ENCODE results near the gene RSPRY1.
"Not testable (repeated sequence)": the region's sequence is repeated elsewhere in the genome, so short reads cannot be mapped to it uniquely, and the experiment has no call there.

The RSPRY1 gene

DNA sequence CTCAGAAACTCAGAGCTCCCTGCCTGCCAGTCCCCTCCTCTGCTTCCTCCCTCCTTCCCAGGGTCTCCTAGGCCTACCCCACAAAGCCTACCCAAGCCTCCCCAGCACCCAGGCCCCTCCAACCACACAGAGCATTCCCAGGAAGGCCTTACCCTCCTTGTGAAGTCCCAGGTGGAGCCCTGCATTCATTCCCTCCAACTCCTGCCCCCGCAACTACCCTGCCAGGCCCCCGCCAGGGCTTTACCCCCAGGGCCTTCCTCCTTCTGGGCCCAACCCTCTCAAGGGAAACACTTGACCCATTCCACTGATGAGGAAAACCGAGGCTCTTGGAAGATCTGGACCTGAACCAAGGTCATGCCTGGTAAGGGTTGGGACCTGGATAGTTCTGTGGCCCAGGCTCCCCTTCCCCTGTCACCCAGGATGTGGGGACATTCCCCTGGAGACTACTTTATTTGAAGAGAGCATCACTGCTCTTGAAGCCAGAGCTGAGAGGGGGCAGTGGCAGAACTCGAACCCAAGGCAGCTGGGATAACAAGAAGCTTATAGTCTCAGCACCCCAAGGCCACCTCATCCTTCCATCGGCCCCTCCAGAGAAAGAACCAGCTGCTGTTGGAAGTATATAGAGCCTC lies 85.9 kb downstream of the RSPRY1 start:
- TF ChIP-seq, protein P1, sequence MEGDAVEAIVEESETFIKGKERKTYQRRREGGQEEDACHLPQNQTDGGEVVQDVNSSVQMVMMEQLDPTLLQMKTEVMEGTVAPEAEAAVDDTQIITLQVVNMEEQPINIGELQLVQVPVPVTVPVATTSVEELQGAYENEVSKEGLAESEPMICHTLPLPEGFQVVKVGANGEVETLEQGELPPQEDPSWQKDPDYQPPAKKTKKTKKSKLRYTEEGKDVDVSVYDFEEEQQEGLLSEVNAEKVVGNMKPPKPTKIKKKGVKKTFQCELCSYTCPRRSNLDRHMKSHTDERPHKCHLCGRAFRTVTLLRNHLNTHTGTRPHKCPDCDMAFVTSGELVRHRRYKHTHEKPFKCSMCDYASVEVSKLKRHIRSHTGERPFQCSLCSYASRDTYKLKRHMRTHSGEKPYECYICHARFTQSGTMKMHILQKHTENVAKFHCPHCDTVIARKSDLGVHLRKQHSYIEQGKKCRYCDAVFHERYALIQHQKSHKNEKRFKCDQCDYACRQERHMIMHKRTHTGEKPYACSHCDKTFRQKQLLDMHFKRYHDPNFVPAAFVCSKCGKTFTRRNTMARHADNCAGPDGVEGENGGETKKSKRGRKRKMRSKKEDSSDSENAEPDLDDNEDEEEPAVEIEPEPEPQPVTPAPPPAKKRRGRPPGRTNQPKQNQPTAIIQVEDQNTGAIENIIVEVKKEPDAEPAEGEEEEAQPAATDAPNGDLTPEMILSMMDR (IDR thresholded peaks at IDR 0.05; ENCODE audit: control extremely low read depth, extremely low read depth, low read depth, missing control alignments) = no peak
- ChIA-PET CTCF (no interaction called here), POLR2A (no interaction called here)
- DNase-seq (ENCODE audit: extremely low spot score) = no peak

DNA sequence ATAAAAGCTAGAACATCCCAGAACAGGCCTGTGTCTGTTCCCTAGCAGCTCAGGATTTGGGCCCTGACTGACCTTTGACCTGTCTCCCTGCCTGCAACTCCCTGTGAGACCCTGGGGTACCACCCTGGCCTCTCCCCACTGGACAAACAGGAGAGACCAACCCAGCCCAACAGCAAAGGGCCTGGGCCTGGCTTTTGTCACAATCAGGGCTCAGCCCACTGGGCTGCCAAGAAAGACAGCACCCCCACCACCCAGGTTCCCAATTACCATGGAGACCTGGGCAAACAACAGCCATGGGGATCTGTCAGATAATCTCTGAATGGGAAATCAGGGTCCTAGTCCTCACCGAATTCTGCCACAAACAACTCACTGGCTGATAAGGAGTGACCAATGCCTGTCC lies 87.2 kb downstream of the RSPRY1 start:
- TF ChIP-seq, protein P1 (IDR thresholded peaks at IDR 0.05; ENCODE audit: control extremely low read depth, extremely low read depth, low read depth, missing control alignments) = no peak
- POLR2A ChIA-PET = no interaction called here
- CTCF ChIA-PET = interaction anchor here (1.0 to 1.2 kb wide), 2 partner anchors 10 to 144 kb away, joined by 3 read pairs; no protein-coding TSS in a partner anchor
- no peak for DNase-seq (ENCODE audit: extremely low spot score)

DNA sequence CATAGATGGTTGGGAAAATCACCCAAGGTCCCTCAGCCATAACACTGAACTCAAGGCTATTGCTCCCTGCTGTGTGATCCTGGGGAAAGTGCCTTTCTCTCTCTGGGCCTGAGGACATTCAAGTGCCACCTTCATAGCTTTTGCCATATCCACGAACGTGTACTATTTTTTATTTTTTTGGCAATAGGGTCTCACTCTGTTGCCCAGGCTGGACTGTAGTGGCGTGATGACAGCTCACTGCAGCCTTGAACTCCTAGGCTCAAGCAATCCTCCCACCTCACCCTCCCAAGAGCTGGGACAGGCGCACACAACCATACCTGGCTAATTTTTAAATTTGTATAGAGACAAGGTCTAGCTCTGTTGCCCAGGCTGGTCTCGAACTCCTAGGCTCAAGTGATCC lies 87.7 kb downstream of the RSPRY1 start:
- CTCF ChIA-PET = interaction anchor here (1.0 to 1.2 kb wide), 2 partner anchors 11 to 143 kb away, joined by 3 read pairs; no protein-coding TSS in a partner anchor
- DNase-seq (ENCODE audit: extremely low spot score) = no peak
- POLR2A ChIA-PET = no interaction called here
- TF ChIP-seq, protein P1 (IDR thresholded peaks at IDR 0.05; ENCODE audit: control extremely low read depth, extremely low read depth, low read depth, missing control alignments) = no peak

DNA sequence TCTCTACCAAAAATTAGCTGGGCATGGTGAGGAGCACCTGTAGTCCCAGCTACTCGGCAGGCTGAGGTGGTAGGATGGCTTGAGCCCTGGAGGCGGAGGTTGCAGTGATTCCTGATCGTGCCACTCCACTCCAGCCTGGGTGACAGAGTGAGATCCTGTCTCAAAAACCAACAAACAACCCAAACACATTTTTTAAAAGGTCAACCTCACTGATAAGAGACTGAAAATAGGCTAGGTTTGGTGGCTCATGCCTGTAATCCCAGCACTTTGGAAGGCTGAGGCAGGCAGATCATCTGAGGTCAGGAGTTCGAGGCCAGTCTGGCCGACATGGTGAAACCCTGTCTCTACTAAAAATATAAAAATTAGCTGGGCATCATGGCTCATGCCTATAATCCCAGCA lies 89.8 kb downstream of the RSPRY1 start:
- DNase-seq (ENCODE audit: extremely low spot score); CTCF ChIA-PET; POLR2A ChIA-PET: not testable (repeated sequence)

DNA sequence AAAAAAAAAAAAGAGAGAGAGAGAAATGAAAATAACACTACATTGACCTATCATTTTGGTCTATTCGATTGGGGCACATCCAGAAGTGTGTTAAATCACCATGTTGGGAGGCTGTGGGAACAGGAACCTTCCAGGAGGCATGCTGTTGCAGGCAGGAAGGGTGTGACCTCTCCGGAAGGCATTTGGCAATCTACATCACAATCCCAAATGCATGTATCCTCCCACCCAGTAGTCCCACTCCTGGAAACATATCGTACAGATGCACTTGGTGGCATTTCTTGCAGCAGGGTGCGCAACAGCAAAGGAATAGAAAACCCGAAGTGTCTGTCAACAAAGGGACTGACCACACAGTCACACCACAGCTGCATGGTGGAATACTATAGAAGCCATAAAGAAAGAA lies 90.5 kb downstream of the RSPRY1 start:
- CTCF ChIA-PET = no interaction called here
- TF ChIP-seq, protein P1 (IDR thresholded peaks at IDR 0.05; ENCODE audit: control extremely low read depth, extremely low read depth, low read depth, missing control alignments) = no peak
- POLR2A ChIA-PET = no interaction called here
- no peak for DNase-seq (ENCODE audit: extremely low spot score)

DNA sequence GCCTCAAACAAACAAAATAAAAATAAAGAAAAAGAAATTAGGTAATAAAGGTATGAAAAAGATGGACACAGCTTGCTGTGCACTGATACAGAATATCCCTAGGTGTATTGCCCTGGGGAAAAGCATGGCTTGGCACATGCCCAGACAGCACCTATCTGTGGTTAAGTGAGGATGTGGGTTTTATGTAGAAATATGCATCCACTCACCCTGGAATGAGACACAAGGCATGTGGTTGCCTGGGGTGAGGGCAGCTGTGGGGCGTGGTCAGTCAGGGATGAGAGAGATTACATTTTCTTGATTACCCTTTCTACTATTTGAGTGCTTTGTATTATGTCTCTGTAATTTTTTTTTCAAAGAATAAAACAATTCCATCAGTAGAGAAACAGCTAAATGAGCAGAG lies 91.5 kb downstream of the RSPRY1 start:
- TF ChIP-seq, protein P1 (IDR thresholded peaks at IDR 0.05; ENCODE audit: control extremely low read depth, extremely low read depth, low read depth, missing control alignments) = no peak
- DNase-seq (ENCODE audit: extremely low spot score) = no peak
- ChIA-PET CTCF (interaction anchor here (1.6 kb wide), 1 partner anchor 15 kb away, joined by 3 read pairs; no protein-coding TSS in a partner anchor), POLR2A (no interaction called here)

DNA sequence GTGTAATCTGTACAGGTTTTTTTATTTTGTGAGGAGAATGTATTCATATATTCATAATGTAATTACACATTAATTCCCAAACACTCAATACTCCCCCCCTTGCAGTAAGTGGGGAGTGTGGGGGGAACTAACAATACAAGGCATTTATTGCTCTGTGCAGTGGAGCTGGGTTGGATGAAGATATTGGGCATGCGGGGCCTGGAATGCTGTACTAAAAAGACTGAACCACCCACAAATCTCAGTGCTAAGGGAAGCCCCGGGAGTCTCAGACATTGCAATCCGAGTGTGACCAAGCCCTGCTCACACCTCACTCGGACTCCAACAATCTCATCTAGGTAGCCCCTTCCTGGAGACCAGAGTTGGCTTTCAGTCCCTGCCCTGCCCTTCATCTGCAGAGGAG lies 92.4 kb downstream of the RSPRY1 start:
- ChIA-PET CTCF (interaction anchor here (1.1 to 1.6 kb wide), 2 partner anchors 14 to 238 kb away, joined by 3 read pairs; no protein-coding TSS in a partner anchor), POLR2A (no interaction called here)
- TF ChIP-seq, protein P1 (IDR thresholded peaks at IDR 0.05; ENCODE audit: control extremely low read depth, extremely low read depth, low read depth, missing control alignments) = no peak
- no peak for DNase-seq (ENCODE audit: extremely low spot score)

Measured in GM10248 (cell line).